ENCODE data around the gene ADAMTS17.

The ADAMTS17 gene

GRCh38 chr15:99925661-99926461 lies 415.9 kb downstream of the ADAMTS17 start:
- DNase-seq = no peak

GRCh38 chr15:99923711-99924110 lies 418.1 kb downstream of the ADAMTS17 start:
- DNase-seq = no peak
